GF-D8 (cell line): ENCODE data around the gene HOXA6.

ENCODE experiments used
- DNase-seq: peaks from one replicate; lab custom pipeline; 2025; lab: John Stamatoyannopoulos, UW

The HOXA6 gene

GRCh38 chr7:27121684-27122076 is 25.9 kb downstream of the HOXA6 start:
- no peak for DNase-seq

GRCh38 chr7:27119412-27119911 is 28.1 kb downstream of the HOXA6 start:
- DNase-seq = no peak

- no peak for DNase-seq
Measured at GRCh38 chr7:27118580-27118979, 29.0 kb downstream of the HOXA6 start.

GRCh38 chr7:27117887-27118491 is 29.6 kb downstream of the HOXA6 start:
- no peak for DNase-seq

GRCh38 chr7:27116962-27117886 is 30.4 kb downstream of the HOXA6 start:
- no peak for DNase-seq

GRCh38 chr7:27116031-27116961 is 31.3 kb downstream of the HOXA6 start:
- no peak for DNase-seq

GRCh38 chr7:27115221-27116026 is 32.1 kb downstream of the HOXA6 start:
- no peak for DNase-seq

- DNase-seq = no peak
Measured at GRCh38 chr7:27114881-27115220, 32.7 kb downstream of the HOXA6 start.

GRCh38 chr7:27113991-27114769 is 33.4 kb downstream of the HOXA6 start:
- DNase-seq = no peak

- DNase-seq = no peak
Measured at GRCh38 chr7:27112955-27113949, 34.3 kb downstream of the HOXA6 start.

- no peak for DNase-seq
Measured at GRCh38 chr7:27112361-27112760, 35.2 kb downstream of the HOXA6 start.

GRCh38 chr7:27111751-27112277 is 35.8 kb downstream of the HOXA6 start:
- no peak for DNase-seq

GRCh38 chr7:27111042-27111750 is 36.4 kb downstream of the HOXA6 start:
- no peak for DNase-seq

- no peak for DNase-seq
Measured at GRCh38 chr7:27110186-27111031, 37.2 kb downstream of the HOXA6 start.

- no peak for DNase-seq
Measured at GRCh38 chr7:27109466-27110185, 37.9 kb downstream of the HOXA6 start.

GRCh38 chr7:27108390-27109127 is 39.0 kb downstream of the HOXA6 start:
- no peak for DNase-seq
